Raji (cell line): ENCODE data around the gene RFC1.
A peak's percentile ranks its signal among the peaks of the same experiment; 100 is the strongest.

ENCODE experiments used
- POLR2A ChIP-seq: IDR thresholded peaks from 2 replicates; pipeline ENCODE4 v1.6.1; 2011; ENCODE audit warnings: low read depth, low read length, control low read depth; ENCODE audit not compliant: insufficient read depth

RFC1 gene, protein sequence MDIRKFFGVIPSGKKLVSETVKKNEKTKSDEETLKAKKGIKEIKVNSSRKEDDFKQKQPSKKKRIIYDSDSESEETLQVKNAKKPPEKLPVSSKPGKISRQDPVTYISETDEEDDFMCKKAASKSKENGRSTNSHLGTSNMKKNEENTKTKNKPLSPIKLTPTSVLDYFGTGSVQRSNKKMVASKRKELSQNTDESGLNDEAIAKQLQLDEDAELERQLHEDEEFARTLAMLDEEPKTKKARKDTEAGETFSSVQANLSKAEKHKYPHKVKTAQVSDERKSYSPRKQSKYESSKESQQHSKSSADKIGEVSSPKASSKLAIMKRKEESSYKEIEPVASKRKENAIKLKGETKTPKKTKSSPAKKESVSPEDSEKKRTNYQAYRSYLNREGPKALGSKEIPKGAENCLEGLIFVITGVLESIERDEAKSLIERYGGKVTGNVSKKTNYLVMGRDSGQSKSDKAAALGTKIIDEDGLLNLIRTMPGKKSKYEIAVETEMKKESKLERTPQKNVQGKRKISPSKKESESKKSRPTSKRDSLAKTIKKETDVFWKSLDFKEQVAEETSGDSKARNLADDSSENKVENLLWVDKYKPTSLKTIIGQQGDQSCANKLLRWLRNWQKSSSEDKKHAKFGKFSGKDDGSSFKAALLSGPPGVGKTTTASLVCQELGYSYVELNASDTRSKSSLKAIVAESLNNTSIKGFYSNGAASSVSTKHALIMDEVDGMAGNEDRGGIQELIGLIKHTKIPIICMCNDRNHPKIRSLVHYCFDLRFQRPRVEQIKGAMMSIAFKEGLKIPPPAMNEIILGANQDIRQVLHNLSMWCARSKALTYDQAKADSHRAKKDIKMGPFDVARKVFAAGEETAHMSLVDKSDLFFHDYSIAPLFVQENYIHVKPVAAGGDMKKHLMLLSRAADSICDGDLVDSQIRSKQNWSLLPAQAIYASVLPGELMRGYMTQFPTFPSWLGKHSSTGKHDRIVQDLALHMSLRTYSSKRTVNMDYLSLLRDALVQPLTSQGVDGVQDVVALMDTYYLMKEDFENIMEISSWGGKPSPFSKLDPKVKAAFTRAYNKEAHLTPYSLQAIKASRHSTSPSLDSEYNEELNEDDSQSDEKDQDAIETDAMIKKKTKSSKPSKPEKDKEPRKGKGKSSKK

GRCh38 chr4:39365830-39366771 is at the start of gene RFC1:
Gene RFC1, minus strand, starts transcription at chr4:39366362. Its CDS starts 121 bp downstream, at chr4:39366241.
- TF ChIP-seq POLR2A: peak; percentile 78

DNA sequence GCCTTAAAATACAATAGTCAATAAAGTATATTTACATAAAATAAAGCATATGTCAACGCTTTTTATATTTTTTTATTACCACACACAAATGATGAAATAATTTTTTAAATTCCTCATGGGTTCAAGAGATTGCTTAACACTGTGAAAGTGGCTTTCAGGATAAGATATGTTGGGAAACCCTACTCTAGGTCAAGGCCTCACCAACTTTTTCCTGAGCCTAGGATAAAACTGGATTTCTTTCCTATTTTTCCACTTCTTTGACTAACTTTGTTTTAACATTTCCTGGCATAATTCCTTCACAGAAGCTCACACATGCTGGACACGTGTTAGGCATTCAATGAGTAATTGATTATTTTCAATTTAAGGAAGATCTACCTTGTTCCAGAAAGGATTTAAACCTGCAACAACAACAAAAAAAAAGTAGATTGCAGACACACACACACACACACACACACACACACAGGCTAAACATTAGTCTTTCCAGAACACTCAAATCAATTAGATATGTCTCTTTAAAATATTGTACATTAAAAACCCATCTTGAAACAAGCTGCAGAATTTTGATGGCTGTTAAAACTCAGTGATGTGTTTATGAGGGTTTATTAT is 49.6 kb upstream of the RFC1 start:
- TF ChIP-seq POLR2A: no peak

DNA sequence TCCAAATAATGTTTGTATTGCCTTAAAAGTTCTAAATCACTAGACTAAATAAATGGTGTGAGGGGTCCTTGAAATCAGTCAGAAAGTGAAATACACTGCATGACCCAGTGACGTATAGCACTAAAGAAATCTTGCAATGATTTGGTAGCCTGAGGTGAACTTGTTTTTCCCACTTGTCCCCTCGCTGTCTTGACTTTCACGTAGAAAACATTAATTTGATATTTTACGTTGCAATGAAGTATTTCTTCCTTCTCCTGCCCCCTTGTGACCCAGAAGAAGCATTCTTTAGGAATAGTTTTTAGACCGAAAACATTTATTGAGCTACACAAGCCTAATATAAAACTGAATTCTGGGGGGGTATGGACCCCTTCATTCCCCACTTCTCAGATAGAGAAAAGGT is 44.3 kb upstream of the RFC1 start:
- TF ChIP-seq POLR2A: no peak

DNA sequence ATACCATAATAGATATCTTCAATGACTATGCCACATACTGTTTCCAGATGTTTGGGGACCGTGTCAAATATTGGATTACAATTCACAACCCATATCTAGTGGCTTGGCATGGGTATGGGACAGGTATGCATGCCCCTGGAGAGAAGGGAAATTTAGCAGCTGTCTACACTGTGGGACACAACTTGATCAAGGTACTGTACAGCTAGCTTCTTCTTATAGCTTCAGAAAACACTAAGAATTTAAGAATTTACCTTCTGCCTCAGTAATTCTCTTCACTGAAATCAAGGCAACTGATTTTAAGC is 41.4 kb upstream of the RFC1 start:
- TF ChIP-seq POLR2A: no peak

DNA sequence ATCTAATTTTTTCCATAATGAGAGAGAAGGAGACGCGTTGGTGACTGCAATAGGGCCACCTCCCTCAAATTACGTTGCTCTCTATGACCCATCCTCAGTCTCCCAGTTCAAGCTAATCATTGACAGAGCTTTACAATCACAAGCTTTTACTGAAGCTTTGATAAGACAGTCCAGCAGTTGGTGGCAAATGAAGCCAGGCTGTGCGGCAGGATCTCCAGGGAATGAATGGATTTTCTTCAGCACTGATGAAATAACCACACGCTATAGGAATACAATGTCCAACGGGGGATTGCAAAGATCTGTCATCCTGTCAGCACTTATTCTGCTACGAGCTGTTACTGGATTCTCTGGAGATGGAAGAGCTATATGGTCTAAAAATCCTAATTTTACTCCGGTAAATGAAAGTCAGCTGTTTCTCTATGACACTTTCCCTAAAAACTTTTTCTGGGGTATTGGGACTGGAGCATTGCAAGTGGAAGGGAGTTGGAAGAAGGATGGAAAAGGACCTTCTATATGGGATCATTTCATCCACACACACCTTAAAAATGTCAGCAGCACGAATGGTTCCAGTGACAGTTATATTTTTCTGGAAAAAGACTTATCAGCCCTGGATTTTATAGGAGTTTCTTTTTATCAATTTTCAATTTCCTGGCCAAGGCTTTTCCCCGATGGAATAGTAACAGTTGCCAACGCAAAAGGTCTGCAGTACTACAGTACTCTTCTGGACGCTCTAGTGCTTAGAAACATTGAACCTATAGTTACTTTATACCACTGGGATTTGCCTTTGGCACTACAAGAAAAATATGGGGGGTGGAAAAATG is 40.8 kb upstream of the RFC1 start, which contains the start of gene KLB:
KLB (plus strand) TSS at position 168 of the 821 bp plus-strand sequence; CDS start at position 188, 20 bp downstream.
- TF ChIP-seq POLR2A: no peak

DNA sequence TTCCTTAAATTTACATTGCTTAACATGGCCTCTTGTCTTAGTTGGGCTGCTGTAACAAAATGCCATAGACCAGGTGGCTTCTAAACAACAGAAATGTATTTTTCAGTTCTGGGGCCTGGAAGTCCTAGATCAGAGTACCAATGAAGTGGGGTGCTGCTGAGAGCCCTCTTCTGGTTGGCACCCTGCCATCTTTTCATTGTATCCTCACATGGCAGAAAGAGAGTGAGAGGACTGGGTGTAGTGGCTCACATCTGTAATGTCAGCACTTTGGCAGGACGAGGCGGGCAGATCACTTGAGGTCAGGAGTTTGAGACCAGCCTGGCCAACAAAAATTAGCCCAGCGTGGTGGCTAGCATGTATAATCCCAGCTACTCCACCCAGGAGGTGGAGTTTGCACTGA is 28.5 kb upstream of the RFC1 start:
- TF ChIP-seq POLR2A: no peak

- TF ChIP-seq POLR2A: no peak
Observed at GRCh38 chr4:39390603-39391002, 24.4 kb upstream of the RFC1 start.

GRCh38 chr4:39384563-39384962 is 18.4 kb upstream of the RFC1 start:
- TF ChIP-seq POLR2A: no peak

- TF ChIP-seq POLR2A: no peak
Observed at GRCh38 chr4:39383690-39384089, 17.5 kb upstream of the RFC1 start.

DNA sequence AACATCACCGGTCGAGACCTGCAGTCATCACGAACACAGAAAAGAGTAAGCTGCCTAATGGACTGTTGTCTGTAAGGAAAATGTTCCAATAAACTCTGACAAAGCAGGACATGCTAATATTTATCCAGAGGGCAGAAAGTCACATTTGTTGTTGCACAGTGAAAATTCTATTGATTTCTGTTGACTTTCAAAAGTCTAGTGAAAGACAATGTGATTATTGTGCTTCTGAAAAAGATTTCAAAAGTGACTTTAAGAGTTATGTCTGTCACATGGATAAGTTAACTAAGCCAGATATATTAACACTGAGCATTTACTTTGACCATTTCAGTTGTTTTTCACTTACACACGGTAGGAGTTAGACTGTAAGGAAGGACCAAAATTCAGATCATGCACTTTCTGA is 9.3 kb upstream of the RFC1 start:
- TF ChIP-seq POLR2A: no peak

DNA sequence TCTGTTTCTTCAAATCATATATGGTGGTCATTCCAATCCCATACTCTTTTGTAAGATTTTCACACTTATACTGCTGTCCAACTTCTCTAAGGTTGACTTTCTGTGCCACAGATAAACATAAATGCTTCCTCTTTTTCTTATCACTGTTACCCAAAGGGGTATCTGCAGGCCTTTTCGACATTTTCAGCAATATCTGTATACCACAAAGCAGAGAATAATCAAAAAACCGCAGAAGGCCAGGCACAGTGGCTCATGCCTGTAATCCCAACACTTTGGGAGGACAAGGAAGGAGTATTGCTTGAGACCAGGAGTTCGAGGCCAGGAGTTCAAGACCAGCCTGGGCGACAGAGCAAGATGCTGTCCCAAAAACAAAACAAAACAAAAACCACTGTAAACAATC is 3.1 kb upstream of the RFC1 start:
- no peak for TF ChIP-seq POLR2A

DNA sequence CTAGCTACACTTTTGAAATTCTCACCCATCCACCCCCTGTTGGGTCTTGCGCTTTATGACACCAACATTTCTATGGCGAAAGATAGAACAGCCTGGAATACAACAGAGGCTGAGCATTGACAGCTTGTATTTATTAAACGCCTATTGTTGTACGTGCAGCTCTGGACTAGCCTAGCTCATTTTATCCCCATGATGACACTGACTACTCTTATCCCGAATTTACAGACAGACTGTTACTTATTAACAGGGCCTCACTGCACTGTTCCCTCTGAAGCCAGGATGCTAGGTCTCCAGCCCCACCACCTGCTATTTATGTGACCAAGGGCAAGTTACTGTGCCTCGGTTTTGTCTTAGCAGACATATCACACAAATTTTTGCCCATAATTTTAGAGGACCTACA is 1.0 kb upstream of the RFC1 start:
- no peak for TF ChIP-seq POLR2A

- no peak for TF ChIP-seq POLR2A
Observed at GRCh38 chr4:39365360-39365759, 802 bp downstream of the RFC1 start.

DNA sequence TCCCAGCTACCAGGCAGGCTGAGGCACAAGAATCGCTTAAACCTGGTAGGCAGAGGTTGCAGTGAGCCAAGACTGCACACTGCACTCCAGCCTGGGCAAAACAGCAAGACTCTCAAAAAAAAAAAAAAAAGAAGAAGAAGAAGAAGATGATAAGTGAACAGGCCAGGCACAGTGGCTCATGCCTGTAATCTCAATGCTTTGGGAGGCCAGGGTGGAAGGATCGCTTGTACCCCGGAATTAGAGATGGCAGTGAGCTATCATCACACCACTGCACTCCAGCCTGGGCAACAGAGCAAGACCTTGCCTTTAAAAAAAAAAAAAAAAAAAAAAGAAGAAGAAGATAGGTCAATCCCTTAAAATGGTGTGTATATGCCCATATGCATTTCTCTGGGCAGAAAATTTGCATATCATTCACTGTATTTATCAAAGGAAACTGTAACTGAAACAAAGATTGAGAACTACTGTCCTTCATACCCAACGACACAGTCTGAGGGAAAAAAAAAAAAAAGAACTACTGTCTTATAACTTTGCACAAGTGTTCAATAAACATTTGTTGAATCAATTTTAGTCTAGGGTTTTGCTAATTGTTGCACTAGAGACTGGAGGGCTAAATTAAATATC is 2.3 kb downstream of the RFC1 start:
- no peak for TF ChIP-seq POLR2A
